Mesenteric fat pad (tissue), 1 donor: ENCODE measurements around the gene PODN. TPM values are rescaled to one million over a fixed set of nuclear protein-coding genes. Genes with fewer than 3 reads are reported as not detected.

Experiments used
- DNase-seq: peaks from one replicate; pipeline ENCODE4 v3.0.0-alpha.2; 2020; ENCODE audit warnings: low spot score
- long read RNA-seq: library from polyadenylated mRNA; unstranded; transcript quantifications from one replicate; pipeline ENCODE4 v2.0.0, GENCODE V29; 2020
- total RNA-seq: library from RNA; stranded (reverse); fragmentation: NEBNext Ultra II Directional; extraction: Animal tissue kit (Norgen Biotek cat#: 25700); gene quantifications from one replicate; pipeline ENCODE4 v1.2.1, GENCODE V29; 2021
- donor health status: DM: yes; HTN: yes; CAD: no.

PODN gene, protein sequence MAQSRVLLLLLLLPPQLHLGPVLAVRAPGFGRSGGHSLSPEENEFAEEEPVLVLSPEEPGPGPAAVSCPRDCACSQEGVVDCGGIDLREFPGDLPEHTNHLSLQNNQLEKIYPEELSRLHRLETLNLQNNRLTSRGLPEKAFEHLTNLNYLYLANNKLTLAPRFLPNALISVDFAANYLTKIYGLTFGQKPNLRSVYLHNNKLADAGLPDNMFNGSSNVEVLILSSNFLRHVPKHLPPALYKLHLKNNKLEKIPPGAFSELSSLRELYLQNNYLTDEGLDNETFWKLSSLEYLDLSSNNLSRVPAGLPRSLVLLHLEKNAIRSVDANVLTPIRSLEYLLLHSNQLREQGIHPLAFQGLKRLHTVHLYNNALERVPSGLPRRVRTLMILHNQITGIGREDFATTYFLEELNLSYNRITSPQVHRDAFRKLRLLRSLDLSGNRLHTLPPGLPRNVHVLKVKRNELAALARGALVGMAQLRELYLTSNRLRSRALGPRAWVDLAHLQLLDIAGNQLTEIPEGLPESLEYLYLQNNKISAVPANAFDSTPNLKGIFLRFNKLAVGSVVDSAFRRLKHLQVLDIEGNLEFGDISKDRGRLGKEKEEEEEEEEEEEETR
- 86.3 TPM for total RNA-seq
- long read RNA-seq, transcript PODN-201 (11 exons, 3,010 nt), result major isoform, 34 of 86 reads
- long read RNA-seq, partial matches to known transcripts, result 26 of 86 reads
- long read RNA-seq, other reads (novel, unspliced or antisense), result 21 of 86 reads

DNA sequence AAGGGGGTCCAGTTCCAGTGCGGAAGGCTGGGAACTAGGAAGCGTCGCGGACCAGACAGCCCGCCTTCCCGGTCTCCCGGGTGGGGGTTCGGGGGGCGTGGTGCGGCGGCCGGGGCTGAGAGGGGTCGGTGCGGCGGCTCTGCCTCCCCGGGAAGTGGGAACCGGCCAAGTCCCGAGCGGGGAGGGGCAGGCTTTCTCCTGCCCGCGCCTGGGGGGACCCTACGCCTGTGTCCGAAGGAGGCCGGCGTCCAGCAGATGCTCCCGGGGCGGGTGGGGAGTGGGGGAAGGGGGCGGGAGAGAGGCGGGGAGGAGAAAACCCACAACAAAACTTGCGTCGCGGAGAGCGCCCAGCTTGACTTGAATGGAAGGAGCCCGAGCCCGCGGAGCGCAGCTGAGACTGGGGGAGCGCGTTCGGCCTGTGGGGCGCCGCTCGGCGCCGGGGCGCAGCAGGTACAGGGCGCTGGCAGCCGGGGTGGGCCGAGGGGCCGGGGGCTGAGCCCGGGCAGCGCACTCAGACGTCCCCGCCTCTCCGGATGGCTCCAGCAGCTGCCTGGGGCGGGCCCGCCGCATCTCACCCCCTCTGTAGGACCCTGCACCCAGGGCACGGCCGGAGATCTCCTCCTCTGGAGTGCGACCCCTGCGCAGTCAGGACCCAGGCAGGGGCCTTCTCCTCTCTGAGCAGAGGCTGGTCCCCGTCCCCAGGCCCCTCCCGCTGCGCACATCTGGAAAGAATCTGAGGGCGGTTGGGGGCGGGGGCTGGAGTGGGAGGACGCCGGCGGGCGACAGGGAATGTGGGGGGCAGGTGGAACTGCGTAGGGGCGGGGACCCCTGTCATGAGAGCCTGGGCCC lies at the start of gene PODN:
Gene PODN (plus strand): TSS at position 355 of the 849 bp plus-strand sequence. CDS start 7,643 bp downstream, outside the sequence.
- peak; percentile 89 for DNase-seq

DNA sequence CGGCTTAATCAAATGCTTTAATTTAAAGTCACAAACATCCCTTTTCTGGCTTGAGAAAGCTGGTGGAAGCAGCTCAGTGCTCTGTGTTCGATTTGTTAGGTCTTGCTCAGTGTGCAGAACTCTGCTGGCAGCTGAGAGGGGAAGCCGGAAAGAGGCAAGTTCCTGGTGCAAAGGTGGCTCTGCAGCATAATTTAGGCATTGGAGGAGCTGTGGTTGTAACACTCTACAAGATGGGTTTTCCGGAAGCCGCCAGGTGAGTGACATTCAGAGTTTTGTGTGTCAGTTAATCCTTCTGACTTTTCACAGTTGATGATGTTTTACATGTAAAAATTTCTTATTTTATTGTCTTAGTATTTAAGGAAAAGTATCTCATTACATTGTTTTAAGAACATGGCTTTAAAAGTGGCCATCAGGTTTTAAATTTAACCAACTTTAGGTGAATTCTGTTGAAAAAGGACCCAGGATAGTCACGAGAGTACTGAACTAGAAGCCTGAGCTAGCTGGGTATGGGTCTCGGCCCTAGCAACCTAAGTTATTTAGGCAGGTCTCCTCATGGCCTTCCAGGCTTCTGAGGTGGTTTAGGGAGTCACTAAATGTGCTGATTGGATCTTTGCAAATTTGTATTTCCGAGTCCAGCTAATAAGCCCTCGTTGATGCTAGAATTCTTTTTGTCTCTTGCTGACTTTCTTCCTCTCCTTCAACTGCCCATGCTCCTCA lies 47.1 kb upstream of the PODN start:
- no peak for DNase-seq

DNA sequence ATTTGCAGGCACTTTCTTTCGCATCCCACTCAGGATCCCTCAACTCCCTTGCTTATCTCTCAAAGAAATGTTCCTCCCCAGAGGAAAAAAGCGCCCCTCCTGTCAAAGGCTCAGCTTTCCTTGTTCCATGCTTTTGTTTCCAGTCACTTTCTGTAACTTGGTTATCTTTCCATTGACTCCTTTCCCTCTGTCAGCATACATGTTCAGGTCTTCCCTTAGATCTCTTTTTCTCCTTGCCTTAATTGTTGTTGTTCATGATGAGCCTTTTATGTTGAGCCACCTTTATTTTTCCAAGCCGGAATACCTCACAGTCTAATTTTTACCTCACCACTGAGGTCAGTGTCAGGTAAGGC lies 46.5 kb upstream of the PODN start:
- DNase-seq, result no peak

DNA sequence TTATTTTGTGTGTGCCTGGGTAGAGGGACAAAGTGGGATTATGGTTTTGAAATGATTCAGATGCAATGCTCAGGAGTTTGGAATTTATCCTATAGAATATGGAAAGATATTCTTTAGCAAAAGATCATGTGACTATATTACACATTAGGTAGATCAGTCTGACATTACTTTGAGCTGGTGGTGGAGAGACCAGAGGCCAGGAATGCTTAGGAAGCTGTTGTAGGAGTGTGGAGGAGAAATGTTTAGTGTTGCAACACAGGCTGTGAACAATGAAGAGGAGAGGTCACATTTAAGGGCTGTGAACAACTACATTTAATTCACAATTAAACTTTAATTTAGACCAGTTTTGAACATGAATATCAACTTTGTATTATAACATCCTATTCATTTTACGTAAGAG lies 45.3 kb upstream of the PODN start:
- no peak for DNase-seq

DNA sequence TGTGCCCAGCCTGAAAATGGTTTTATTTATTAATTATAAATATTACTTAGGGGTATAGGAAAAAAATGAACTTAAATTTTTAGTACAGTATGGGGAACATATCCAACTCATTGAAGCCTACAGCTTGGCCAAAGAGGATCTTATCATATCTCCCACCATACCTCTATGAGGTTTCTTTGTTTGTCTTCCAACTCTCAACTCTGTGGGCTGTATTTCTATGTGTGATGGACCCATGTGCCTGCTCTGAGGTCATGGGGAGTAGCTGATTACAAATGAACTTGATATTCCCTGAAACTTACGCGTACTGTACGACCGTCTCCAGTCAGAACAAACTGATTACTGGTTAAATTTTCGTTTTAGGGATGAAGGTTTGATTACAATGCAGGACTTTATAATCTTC lies 41.4 kb upstream of the PODN start:
- no peak for DNase-seq

DNA sequence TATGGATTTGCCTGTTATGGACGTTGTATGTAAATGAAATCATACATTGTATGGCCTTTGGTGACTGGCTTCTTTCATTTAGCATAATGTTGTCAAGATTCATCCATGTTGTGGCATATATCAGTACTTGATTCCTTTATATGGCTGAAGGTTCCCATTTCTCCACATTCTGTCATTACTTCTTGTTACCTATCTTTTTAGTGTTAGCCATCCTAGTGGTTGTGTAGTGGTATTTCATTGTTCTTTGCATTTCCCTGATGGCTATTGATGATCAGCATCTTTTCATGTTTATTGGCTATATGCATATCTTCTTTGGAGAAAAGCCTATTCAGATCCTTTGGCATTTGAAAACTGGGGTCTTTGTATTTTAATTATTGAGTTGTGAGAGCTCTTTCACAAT lies 39.8 kb upstream of the PODN start:
- DNase-seq, result no peak

DNA sequence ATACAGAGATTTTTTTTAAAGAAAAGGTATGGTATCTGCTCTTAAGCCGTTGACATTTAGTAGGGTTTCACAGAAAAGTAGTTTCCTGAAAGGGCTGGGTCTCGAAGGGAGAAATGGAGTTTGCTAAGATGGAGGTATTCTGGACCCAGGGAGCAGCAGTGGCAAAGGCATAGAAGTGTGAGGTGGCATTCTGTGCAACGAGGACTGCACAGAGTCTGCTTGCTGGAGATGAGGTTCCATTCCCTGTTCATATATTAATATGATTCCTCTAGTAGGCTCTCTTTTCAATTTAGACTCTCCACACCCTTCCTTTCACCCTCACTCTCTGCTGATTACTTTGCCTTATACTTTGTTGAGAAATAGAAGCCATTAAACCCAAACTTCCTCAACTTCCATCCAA lies 38.5 kb upstream of the PODN start:
- no peak for DNase-seq

DNA sequence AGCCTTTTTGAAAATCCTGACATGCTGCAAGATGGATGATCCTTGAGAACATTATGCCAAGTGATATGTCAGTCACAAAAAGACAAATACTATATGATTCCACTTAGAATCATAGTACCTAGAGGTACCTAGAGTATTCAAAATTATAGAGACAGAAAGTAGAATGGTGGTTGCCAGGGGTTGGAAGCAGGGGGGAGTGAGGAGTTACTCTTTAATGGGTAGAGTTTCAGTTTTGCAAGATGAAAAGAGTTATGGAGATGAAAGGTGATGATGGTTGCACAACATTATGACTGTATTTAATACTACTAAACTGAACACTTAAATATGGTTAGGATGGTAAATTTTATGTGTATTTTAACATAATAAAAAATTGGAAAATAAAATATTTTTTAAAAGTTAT lies 37.9 kb upstream of the PODN start:
- DNase-seq, result no peak

DNA sequence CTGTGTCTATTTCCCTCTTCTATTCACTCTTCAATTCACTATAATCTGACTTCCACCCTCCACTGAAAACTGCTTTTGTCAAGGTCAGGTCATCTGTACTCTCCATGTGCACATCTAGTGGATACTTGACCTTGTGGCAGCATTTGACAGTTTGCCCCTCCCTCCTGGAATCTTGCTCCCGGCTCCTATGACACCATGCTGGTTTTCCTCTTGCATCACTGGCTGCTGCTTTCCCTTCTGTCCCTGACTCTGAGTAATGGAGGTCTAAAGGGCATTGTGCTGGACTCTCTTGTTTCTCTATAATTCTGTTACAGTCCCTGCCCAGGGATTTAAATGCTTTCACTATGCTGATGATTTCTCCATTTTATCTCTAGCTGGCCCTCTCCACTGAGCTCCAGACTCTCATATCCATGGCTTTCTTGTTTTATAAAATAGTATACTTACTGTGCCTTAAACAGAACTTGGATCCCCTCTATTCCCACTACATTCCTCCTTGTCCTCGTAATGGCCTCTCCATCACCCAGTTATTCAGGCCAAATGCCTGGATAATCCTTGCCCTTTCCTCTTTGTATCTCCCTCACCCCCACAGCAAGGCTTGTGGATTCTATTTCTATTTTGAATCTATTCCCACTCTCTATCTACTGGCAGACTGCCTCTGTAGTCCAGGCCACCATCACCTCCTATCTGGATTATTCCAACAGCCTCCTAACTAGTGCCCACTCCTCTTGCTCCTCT lies 36.8 kb upstream of the PODN start:
- no peak for DNase-seq

DNA sequence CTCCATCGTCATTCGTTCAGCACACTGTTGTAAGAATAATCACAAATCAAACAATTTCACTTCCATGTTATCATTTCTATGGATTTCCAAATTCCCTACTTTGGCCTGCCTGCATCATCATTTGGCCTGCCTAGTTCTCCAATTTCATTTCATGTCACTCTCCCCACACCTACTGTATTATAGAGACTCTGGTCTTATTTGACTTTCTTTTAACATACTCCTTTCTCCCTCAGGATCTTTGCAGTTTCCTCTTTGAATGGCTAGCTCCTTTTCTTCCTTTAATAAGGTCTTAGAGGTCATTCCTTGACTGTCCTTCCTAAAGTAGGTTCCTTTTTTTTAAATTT lies 36.3 kb upstream of the PODN start:
- no peak for DNase-seq

DNA sequence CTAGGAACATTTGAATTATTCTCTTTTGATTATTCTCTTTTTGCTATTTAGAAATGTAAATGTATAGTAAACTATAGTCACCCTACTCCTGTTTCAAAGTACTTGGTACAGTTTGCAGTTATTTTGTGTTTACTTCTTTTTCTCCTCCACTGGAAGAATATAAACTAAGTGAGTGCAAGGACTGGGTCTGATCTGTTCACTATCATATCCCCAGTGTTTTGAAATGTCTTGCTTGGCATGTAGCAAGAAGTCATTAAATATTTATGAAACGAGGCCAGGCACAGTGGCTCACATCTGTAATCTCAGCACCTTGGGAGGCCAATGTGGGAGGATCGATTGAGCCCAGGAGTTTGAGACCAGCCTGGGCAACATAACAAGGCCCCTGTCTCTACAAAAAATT lies 35.8 kb upstream of the PODN start:
- DNase-seq, result no peak

DNA sequence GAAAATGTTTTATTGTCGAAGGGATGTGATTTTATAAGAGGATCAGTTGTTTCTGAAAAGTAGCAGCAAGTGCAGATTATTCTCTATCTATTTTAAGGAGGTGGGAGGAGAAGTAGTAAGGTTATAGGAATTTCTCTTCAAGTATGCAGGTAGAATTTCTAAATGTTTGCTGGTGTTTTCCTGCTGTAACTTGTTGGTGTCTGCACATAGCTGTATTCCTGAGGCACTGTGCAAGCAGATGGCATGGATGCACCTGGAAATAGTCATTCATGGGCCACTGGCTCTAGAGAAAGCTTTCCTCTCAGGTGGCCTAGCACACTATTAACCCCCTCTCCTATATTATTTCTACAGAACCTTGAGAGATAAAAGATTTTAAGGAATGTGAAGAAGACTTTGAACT lies 30.3 kb upstream of the PODN start:
- DNase-seq, result no peak

DNA sequence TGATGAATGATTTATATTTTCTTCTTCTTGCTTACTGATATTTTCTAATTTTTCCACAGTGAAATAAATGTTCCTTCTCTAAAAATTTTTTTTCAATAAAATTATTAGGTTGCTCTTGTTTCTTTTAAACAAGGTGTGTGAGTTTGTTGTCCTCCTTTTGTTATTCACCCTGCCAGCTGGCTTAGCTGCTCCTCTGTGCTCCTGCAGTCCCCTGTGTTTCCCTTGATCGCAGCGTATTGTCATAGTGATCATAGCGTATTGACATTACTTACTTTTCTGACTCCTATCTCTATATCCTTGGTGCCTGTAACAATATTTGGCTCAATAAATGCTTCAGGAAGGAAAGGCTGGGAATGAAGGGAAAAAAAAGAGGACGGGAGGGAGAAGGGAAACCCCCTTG lies 24.9 kb upstream of the PODN start:
- no peak for DNase-seq

DNA sequence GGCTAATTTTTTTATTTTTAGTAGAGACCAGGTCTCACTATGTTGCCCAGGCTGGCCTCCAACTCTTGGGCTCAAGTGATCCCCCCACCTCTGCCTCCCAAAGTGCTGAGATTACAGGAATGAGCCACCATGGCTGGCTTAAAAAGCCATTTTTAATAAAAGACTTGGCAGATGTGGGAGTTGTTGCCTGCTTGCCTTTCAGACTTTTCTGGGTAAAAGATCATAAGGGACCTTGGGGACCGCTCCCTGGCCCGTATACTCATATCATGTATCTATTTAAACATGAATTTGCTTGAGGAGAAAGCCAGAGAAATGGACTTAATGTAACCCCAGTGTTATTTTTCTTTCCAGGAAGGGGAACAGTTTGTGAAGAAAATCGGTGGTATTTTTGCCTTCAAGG lies 23.4 kb upstream of the PODN start:
- DNase-seq, result no peak

DNA sequence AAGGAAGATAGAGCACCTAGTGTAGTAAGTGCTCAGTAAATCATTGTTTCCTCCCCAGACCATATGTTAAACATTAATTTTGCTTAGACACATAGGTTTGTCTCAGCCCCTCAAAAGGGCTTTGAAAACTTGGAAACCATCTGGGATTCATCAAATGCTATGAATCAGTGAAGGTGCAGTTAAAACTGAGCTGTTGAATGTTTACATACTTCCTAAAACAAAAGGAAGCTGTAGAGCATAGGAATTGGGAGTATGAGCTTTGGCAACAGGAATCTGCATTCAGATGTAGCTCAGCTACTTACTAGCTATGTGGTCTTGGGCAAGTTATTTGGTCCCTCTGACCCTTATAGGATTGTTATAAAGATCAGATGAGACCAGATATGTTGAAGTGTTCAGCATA lies 18.7 kb upstream of the PODN start:
- DNase-seq, result no peak

DNA sequence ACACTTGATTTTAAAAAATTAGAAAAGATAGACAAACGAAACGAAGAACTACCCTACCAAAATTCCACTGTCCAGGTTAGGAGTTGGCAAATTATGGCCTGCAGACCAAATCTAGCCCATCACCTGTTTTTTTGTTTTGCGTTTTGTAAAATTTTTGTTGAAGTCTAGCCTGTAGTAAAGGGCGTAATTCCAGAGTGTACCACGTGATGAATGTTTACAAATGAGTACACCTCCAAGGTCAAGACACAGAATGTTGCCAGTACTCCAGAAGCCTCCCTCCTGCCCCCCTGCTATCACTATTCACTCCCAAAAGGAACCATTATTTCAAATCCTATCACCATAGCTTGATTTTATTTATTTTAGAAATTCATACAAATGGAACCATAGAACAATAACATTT lies 17.1 kb upstream of the PODN start:
- no peak for DNase-seq

DNA sequence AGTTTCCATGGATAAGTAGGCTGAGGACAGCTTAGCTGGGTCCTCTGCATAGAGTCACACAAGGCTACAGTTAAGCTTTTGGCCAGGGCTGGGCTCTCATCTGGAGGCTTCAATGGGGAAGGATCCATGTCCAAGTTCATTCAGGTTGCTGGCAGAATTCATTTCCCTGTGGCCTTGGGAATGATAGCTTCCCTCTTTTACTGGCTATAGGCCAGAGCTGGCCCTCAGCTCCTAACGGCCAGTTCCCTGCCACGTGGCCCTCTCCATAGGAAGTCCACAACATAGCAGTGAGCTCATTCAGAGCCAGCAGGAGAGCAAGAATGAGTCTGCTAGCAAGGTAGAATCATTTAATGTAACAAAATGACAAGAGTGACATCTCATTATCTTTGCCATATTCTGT lies 15.1 kb upstream of the PODN start:
- DNase-seq, result no peak

DNA sequence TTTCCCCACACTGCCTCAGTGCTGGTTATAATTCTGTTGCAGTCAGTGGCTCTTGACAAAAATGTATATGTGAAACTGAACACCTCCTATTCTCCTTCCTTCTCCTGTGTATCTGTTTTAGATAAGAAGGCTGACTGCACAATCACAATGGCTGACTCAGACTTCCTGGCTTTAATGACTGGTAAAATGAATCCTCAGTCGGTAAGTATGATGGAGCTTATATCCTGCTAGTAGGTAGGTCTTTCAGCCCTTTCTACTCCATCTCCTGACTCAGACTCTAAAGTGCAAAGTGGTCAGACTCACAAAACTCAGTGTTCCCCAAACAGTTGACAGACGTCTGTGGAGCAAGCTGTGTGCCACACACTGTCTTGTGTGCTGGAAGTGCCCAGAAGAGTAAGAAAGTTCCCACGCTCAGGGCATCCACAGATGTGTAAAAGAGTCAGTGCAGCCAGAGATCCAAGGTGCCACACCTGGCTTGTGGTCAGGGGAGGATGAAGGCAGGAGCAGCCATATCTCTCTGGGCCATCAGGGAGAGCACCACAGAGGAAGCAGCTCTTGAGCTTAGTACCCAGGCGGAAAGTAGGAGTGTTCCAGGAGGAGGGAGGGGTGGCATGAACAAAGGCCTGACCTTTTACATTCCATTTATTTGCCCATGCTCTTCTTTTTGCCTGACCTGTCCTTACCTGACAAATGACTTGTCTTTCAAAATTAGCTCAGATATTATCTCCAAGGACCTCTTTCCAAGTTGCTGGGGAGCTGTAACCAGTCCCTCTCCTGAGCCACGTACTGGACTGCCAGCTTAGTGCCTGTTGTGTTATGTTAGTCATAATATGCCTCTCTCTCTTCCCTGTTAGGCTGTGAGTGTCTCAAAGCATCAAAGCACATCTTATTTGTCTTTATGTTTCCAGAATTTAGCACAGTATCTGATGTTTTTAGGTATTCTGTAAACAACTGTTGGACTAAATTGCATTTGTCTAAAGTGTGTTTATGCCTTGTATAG lies 14.0 kb upstream of the PODN start:
- DNase-seq, result no peak

DNA sequence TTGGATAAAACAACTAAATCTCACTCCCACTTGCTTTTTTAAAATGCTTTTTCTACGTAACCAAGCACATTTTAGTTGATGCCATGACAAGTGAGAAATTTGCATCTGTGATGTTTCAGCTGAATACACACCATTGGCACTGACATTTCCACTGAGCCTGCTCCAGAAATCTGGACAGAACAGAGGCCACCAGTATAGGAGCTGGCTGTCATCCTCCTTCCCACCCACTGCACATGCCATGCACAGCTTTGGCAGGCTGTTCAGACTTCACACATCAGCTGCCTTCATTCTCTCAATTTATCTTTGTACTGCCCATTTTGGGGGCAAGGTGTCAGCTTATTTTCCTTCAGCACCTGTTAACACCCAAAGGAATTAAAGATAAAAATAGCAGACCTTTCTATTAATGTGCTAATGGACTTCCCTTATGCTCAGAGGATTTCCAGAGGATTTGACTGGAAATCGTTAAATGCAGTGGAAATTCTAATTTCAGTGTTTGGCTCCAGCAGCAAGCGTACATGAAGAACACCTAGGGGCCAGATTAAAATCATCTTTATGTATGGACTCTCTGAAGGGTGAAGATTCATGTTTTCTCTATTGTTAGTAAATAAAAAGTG lies 12.9 kb upstream of the PODN start:
- no peak for DNase-seq
